Inflammatory macrophage (primary cell): ENCODE measurements around the gene PLXNB3.
A peak's percentile ranks its signal among the peaks of the same experiment; 100 is the strongest.
"Not testable (repeated sequence)": the region's sequence is repeated elsewhere in the genome, so short reads cannot be mapped to it uniquely, and the experiment has no call there.

Source experiments
- DNase-seq, 2 donors: peaks; one replicate each; pipeline ENCODE4 v3.0.0-alpha.2; 2020 to 2022

Gene PLXNB3

DNA sequence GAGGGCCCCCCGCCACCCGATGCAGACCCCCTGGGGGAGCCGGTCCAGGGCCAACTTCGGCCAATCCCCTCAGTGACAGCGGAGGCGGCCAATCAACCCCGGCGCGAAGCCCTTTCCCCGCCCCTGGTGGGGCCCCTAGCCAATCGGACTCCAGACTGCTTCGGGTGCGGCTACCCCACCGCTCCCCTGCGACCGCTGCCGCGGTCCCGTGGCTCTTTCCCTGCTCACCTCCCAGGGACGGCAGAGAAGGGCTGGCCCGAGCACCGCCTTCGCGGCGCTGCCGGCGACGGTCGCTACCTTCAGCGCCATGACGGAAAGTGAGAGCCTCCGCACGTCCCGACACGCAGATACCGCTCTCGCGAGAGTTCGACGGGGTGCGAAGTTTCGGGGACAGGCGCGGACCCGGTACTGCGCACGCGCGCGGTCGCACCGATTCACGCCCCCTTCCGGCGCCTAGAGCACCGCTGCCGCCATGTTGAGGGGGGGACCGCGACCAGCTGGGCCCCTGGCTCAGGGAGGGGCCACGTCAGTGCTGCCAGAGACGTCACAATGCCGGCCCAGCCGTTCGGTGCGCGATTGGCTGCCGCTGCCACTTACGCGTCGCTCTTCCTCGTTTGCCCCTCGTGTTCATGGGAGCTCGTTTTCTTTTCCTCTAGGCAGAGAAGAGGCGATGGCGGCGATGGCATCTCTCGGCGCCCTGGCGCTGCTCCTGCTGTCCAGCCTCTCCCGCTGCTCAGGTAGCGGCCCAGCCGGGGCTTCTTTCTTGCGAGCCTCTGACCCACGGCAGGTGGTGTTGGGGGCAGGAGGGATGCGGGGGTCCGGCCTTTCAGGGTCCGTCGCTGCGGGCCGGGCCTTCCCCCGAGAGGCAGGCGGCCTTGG, 30.2 kb downstream of the PLXNB3 start, which contains the start of the genes IDH3G and SSR4:
Gene IDH3G, minus strand, starts transcription at position 358 of the 879 bp plus-strand sequence. Its CDS starts 49 bp downstream, at position 309.
Gene SSR4, plus strand, starts transcription at position 651 of the 879 bp plus-strand sequence. Its CDS starts 20 bp downstream, at position 671.
- DNase-seq = peak; percentile 93 to 95

DNA sequence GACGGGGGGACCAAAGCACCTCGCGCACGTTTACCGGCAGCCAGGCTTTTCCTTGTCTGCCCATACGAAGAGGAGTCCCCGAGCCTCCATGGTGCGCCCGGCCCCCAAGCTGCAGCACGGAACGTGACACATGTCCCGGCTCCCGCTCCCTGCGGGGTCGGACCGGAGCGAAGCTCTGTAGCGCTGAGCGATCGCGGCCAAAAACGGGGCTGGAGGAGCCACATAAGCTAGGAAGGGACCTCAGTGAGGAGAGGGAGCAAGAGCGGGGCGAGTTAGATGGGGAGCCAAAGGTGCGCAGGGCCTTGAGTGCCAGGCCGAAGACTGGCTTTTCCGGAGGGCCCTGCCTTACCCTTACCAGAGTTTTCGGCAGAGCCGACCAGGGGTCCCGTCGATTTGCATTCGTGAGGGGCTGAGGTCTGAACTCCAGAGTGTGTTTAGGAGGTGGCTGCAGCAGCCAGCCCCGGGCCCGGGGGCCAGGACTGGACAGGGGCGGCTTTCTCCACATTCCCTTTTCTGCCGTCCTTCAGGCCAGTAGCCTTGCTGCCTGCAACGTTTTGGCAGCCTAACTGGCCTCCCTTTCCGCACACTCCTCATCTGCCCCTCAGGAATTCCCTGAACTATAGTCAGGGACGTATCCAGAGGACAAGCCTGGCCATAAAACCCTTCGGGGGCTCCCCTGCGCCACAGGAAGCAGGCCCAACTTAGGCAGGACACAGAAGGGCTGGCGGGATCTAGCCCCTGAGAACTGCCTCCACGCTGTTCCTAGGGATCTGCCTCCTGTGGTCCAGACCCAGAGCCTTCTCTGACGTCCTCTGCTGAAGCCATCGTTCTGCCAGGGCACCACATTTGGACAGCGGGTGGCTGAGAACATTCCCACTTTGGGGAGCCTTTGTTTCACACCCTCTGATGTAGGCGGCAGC, 31.1 kb downstream of the PLXNB3 start:
- no peak for DNase-seq

DNA sequence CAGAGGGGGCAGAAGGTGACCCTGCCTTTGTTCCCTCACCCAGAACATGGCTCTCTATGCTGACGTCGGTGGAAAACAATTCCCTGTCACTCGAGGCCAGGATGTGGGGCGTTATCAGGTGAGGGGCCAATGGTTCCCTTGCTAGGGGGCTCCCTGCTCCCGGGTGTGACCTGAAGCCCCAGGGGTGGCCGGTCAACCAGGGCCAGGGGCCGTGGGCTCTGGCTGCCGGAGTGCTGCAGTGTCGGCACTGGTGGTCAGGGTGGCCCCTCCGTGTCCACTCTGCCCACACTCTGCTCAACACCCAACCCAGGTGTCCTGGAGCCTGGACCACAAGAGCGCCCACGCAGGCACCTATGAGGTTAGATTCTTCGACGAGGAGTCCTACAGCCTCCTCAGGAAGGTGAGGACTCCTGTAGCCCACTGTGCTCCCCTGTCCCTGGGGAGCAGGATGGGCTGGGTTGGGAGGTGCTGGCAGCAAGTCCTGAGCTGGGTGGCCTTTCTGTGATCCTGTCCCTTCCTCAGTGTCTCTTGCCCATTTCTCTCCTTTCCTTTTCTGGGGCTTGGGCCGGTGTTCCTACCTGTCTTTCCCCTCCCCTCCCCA, 33.5 kb downstream of the PLXNB3 start:
- DNase-seq = no peak

DNA sequence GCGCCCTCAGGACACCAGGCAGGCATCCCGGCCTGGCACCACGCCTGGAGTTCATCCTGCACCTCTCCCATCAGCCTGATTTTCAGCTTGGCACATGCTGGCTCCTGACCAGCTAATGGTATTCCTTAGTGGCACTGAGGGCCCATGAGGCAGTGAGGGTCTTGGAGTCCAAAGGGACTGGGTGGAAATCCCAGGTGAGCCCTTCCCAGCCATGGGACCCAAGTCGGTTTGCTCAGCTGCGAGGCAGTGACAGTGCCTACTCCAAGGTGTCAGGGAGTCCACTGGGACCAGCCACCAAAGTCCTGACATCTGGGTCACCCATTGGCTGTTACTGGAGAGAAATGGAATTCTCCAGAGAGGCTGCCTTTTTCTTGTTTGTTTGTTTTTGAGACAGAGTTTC, 35.3 kb downstream of the PLXNB3 start:
- DNase-seq = no peak

DNA sequence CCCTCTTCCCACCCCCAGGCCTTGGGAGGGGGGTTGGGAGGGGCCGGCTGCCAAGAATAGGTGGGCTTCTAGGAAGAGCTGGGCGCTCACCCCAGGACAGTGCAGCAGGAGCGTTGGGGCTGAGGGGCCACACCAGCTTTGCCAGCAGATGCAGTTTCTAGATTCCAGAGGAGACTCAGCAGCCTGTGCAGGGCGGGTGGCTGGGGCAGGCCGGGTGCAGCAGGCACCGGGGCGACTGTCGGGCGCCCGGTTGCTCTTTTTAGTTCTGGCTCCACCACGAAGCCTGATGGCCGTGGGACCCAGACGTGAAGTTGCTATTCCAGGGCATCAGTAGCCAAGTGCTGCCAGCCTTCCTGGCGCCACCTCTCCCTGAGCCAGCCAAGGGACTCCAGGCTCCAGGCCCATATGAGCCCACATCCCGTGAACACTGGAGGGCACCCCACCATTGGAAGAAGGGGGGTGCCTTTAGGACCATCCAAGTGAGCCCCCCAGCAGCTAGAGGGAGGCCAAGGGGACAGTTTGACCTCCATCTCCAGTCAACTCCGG, 36.2 kb downstream of the PLXNB3 start:
- DNase-seq = no peak

DNA sequence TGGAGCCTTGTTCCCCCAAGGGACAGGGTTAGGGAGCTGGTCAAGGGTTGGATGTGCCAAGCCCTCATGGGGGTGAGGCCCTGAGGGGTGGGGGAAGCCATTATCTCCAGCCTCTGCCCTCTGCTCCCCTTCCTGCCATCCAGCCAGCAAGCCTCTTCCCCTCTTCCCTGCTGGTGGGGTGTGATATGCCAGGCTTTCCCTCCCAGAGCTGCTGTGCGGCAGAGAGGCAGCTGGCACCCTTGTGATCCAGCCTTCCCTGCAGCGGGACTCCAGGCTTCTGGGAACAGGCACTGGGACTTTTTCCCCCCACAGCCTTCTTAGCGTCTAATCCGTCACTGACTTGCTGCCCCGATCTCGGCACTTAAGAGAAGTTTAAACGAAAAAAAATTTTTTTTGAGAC, 36.7 kb downstream of the PLXNB3 start:
- no peak for DNase-seq

DNA sequence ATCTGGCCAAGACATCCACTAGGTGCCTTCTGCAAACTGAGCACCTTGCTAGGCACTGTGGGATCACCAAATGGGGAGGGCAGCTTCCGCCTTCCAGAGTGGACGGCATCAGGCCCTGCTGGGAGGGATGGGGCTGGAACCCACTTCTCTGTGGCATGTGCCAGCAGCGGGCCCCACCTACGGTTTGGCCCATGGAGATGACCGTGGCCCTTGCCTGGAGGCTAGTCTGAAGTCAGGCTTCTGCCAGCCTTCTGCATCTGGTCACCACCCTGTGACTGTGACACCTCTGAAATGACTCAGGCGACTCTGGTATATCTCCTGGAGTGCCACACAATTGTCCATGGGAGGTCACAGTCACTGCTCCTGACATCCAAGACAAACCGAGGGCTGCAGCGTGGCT, 37.6 kb downstream of the PLXNB3 start:
- DNase-seq = peak in 1 of 2 donors; percentile 43

DNA sequence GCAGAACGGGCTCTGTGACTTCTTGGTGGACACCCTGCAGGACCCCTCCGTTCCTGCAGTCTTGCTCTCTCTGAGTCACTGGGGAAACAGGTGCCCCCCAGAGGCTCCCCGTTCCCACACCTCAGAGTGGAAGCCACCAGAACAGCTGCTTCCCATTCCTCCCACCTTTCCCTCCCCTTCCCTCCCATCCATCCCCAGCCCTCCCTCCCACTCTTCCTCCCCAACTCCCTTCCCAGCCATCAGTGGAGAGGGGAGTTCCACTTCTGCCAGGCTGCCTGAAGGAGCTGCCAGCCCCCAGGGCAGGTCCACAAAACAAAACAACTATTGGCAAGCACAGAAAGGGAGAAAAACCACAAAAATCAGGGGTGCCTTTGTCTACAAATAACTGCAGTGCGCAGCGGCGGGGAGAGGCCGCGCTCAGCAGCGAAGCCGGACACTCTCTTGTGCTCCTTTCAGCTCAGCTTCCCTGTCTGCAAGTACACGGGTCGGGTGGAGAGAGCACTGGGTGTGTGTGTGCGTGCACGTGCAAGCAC, 38.5 kb downstream of the PLXNB3 start:
- no peak for DNase-seq

DNA sequence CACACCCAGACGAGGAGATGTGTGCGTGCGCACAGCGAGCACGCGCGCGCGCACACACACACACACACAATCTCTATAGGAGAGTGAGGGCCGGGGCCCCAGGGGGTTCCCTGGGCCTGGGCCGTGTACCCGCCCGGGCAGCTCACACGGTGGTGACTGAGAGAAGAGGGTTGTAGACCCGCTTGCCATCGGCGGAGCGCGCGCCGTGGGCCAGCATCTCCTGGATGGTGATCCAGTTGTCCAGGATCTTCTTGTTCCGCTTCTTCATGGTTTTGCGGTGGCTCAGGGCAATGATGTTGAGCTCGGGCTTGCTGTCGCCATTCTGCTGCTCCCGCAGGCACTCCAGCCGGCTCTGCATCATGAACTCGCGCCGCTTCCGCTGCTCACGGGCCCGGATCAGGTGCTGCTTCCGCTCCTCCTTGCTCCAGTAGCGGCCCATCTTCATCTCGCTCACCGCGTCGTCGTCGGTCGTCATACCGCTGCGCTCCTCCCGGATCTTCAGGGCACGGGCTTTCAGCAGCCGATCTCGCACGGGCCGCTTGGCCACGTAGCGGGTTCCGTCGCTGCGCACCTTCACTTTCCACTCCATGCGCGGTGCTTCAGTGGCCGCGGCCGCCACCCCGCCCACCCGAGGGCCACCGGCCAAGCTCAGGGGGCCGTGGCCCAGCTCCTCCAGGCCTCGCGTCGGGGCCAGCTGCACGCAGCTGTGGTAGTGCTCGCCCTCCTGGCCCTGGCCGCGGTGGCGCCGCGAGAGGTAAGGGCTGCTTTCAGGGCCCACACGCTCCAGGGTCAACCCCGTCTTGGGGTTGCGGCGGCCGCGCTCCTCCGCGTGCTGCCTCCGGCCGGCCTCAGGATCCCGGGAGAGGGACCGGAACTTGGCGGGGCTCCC, 39.4 kb downstream of the PLXNB3 start:
- no peak for DNase-seq

DNA sequence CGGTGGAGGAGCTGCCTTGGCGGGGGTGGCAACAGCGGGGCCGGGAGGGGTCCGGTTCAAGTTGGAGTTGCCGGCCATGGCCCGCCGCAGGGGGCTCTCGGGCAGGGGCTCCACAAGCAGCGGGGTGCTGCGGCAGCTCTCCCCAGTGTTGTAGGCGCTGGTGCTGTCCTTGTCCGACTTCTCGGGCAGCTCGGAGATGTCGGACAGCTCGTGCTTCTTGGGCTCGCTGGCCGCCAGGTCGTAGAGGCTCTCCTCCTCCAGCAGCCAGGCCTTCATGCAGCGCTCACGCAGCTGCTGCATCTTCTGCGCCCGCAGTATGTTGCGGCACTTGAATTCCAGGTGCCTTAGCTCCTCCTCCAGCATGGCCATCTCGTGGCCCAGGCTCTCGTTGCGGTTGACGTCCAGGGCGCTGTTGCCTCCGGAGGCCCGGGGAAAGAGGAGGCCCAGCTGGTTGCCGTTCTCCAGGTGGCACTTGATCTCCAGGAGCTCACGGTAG, 40.1 kb downstream of the PLXNB3 start:
- DNase-seq = no peak

DNA sequence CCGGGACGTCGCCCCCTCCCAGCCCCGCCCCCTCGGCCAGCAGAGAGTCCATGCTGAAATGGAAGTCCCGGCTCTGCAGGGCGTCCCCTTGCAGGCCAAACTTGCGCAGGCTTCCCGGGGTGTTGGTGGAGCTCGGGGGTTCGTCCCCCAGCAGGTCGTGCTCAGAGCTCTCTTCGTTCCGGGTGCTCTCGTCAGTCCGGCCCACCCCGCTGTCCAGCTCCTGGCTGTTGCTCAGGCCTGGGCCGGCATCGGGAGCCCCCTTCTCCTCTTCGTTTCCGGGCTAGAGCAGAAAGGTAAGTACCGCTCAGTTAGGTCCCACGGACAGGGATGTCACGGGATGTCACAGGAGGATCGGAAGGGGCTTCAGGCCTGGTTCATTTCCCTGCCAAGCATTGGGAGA, 40.6 kb downstream of the PLXNB3 start:
- DNase-seq = no peak

DNA sequence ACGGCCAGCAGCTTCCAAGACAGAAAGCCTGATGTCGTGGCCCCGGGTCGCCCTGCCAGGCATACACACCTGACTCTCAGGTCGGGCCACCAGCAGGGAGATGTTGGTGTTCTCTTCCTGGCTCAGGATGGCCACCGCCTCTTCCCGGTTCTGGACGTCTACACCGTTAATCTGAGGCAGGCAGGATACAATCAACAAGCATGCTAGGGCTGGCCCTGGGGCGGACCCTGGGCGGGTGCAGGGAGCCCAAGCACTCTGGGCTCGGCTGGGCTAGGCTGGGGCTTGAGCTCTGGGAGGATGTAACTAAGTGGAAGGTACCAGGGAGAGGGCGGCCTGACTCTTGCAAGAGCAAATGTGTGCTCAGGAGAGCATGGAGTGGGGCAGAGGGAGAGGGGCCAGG, 41.4 kb downstream of the PLXNB3 start:
- no peak for DNase-seq

DNA sequence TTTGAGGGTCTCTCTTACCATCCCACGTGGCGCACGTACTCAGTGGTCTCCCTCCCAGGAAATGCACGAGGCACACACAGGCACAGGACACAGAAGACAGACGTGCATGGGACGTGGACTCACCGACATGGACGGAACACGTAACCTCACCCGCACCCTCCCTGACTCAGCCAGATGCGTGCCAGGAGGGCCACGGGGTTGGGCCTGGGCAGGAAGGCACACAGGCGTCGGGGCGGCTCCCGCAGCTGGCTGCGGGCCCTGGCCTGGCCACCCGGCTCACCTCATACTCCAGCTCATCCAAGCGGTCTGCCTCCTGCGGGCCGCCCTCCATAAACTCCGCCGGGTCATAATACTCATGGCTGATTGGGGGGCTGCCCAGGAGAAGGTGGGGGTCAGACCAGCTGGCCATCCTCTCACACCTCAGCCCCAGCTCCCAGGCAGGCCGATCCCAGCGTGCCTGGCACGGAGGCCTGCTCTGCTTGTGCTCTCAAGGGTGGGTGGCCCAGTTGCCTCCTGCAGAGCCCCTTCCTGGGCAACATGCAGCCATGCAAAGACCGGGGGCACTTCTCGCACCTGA, 43.0 kb downstream of the PLXNB3 start:
- DNase-seq = no peak

DNA sequence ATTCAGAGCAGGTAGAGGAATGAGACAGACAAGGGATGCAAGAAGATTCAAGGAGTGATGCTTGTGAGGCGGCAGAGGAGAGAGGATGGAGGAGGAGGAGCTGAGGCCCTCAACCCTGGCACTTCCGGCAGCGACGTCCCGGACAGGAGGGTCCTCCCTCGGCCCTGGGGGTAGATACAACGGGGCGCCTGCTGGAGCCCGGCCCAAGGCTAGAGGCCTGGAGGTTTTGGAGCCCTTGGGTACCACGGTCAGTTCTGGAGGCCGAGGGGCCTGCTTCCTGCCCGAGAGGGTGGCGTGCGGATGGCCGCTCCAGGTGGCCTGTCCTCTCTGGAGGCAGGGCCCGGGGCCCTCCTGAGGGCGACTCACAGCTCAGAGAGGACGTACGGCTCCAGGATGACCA, 43.9 kb downstream of the PLXNB3 start:
- DNase-seq = no peak

DNA sequence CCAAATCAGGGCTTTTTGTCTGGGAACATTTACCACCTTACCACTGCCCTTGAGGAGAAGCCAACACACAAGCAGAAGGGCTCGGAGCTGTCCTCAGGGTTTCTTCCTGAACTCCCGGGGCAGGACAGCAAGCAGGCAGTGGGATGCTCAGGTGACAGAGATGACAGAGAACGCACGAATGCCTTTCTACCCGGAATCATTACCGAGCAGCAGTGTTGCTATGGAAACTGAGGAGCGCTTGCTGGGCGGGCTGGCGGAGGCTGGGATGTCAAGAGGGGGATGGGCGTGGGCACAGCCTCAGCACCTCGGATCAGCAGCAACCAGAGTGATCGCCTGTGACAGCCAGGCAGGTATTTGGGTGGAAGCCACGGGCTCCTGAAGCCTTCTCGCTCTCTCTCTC, 48.2 kb downstream of the PLXNB3 start:
- no peak for DNase-seq

DNA sequence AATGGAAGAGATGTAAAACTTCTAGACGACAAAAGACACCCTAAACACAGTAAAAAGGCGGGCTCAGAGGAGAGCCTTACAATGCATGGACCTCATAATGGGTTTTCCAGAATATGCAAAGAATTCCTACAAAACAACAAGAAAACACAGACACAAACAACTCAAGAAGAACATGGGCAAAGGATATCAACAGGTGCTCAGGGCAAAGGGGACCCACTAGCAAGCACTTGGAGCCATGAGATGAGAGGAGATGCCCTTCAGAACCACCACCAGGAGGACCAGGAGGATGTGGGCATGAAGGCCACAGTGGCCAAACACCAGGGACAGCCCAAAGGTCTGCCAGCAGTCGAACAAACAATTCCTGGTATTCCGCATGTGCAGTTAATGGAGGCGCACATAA, 49.1 kb downstream of the PLXNB3 start:
- no peak for DNase-seq

DNA sequence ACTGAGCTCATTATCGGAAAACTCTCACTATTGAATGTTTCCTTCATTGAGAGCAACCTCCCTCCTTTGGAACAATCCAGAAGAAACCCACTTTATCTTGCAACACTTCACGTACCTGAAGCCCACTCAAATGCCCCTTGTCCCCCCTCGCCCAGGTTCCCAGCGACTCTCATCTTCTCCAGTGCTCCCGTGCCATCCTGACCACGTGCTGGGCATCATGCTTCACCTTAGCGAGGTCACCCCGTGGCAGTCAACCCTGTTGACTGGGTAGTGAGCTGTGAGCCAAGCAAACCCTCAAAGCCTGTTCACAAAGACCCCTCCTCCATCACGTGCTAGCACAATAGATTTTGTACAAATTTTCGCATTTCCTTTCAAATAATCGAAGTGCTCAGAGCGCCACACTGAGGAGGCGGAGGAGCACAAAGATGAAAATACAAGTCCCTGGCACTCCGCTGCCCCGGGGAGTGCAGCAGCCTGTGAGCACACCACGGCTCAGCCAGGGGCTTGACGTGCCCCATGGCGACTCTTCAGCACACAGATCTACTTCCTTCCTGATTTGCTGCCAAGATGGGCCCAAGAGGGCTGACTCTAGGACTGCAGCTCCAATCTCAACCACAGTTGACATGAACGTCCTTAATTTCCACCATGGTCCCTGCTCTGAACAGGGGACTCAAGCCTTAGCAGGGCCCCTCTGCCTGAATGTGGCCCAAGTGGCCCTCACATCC, 50.7 kb downstream of the PLXNB3 start:
- no peak for DNase-seq

DNA sequence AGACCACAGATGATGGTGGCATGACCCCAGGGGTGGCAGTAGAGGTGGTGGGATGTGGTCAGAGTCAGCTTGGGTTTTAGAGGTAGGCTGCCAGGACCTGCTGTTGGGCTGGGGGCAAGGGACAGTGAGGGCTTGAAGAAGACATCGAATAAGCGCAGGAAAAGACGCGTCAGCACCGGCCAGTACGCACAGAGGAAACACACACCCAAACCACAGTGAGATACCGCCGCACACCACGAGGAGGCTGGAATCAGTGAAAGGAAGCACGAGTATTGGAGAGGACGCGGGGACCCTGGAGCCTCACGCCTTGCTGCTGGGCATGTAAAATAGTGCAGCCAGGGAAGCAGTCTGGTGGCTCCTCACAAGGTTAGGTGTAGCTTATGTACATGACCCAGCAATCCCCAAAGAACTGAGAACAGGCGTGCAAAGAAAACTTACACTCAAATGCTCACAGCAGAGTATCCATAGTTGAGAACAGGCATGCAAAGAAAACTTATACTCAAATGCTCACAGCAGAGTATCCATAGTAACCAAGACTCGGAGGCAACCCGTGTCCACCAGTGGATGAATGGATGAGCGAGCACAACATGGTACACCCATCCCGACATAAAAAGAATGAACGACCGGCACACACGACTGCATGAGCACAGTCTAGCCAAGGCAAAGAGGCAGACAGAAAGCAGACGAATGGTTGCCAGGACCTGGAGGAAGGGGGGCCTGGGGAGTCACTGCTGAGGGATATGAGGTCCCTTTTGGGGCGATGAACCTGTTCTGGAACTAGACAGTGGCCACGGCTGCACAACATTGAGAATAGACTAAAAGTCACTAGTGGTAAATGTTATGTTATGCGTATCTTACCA, 53.0 kb downstream of the PLXNB3 start:
- no peak for DNase-seq

DNA sequence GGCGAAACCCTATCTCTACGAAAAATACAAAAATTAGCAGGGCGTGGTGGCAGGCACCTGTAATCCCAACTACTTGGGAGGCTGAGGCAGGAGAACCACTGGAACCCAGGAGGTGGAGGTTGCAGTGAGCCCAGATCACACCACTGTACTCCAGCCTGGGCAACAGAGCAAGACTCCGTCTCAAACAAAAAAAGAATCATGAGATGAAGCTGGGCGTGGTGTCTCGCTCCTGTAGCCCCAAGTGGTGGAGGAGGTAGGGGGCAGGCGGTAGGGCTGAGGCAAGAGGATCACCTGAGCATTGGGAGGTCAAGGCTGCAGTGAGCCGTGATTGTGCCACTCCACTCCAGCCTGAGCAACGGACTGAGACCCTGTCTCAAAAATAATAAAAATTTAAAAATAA, 54.0 kb downstream of the PLXNB3 start:
- not testable (repeated sequence) for DNase-seq
